Activated naive CD8-positive, alpha-beta T cell treated with anti-CD3 and anti-CD28 coated beads for 36 hours (primary cell): Measurements from ENCODE around the gene TRMT2A. TPM values are rescaled to one million over a fixed set of nuclear protein-coding genes. Genes with fewer than 3 reads are reported as not detected.
A peak's percentile ranks its signal among the peaks of the same experiment; 100 is the strongest.

Experiments
- DNase-seq: peaks from one replicate; pipeline ENCODE4 v3.0.0; 2021
- H3K27ac Mint-ChIP-seq: one replicate; pipeline ENCODE4 v1.8.0; 2022; ENCODE audit warnings: mild to moderate bottlenecking, moderate library complexity, mixed read lengths
- H3K27me3 Mint-ChIP-seq: one replicate; pipeline ENCODE4 v1.8.0; 2022; ENCODE audit warnings: mild to moderate bottlenecking, mixed read lengths
- H3K36me3 Mint-ChIP-seq: one replicate; pipeline ENCODE4 v1.8.0; 2021; ENCODE audit warnings: mild to moderate bottlenecking, mixed read lengths
- H3K4me1 Mint-ChIP-seq: one replicate; pipeline ENCODE4 v1.8.0; 2021; ENCODE audit warnings: mixed read lengths
- H3K4me3 Mint-ChIP-seq: one replicate; pipeline ENCODE4 v1.8.0; 2022; ENCODE audit warnings: mild to moderate bottlenecking, moderate library complexity, mixed read lengths
- H3K9me3 Mint-ChIP-seq: one replicate; pipeline ENCODE4 v1.8.0; 2022; ENCODE audit warnings: mixed read lengths
- total RNA-seq, 2 experiments: library from RNA; stranded (reverse); gene quantifications; one replicate each; pipeline ENCODE4 v1.2.3, GENCODE V29; 2021

The TRMT2A gene
- total RNA-seq, 2 experiments from 2014 or later = 124 to 139 TPM

- Mint-ChIP-seq H3K27ac (peak overlapping the region; percentile 97), H3K4me3 (no peak overlapping the region), H3K27me3 (no peaks in the 10 kb centered on the region), H3K9me3 (no peaks in the 10 kb centered on the region), H3K4me1 (peaks cover 38% of the 10 kb centered on the region), H3K36me3 (peaks cover 28% of the 10 kb centered on the region)
- peak; percentile 69 for DNase-seq
Observed at GRCh38 chr22:20111045-20111688, 5.9 kb downstream of the TRMT2A start.

DNA sequence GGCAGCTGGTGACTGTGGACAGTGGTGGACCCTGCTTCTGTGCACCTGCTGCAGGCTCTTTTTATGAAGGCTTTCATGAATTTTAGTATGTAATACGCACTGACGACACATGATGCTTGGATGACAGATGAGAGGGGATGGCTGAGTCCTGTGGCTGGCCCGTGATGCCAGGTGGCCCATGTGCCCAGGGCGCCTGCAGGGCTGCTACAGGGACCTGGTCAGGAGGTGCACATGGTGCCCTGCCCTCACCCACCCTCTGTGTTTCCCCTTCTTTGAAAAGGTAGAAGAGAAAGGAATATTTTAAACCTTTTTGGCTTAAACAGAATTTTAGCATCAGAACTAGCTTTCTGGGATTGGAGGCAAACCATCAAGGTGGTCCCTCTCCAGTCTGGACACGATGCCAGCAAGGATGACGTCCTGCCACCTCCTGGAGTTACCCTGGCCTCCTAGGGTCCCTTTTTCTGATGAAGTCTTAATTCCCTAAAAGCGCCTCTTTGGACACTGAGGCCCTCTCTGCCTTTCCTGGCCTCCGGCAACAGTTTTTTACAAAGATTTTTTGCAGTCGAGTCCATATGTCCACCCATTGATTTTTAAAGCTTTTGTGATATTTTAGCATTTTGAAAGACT is 6.6 kb downstream of the TRMT2A start:
- H3K27me3 Mint-ChIP-seq = no peaks in the 10 kb centered on the region
- no peaks in the 10 kb centered on the region for H3K9me3 Mint-ChIP-seq
- no peak for DNase-seq
- H3K4me1 Mint-ChIP-seq = peaks cover 38% of the 10 kb centered on the region
- peaks cover 25% of the 10 kb centered on the region for H3K36me3 Mint-ChIP-seq
- no peak overlapping the region for H3K4me3 Mint-ChIP-seq
- peak overlapping the region; percentile 97 for H3K27ac Mint-ChIP-seq

- Mint-ChIP-seq H3K9me3 (no peaks in the 10 kb centered on the region), H3K27me3 (no peaks in the 10 kb centered on the region), H3K4me1 (peaks cover 36% of the 10 kb centered on the region), H3K27ac (peak overlapping the region; percentile 97), H3K4me3 (no peak overlapping the region), H3K36me3 (peaks cover 21% of the 10 kb centered on the region)
- no peak for DNase-seq
Observed at GRCh38 chr22:20109411-20110358, 7.3 kb downstream of the TRMT2A start.

DNA sequence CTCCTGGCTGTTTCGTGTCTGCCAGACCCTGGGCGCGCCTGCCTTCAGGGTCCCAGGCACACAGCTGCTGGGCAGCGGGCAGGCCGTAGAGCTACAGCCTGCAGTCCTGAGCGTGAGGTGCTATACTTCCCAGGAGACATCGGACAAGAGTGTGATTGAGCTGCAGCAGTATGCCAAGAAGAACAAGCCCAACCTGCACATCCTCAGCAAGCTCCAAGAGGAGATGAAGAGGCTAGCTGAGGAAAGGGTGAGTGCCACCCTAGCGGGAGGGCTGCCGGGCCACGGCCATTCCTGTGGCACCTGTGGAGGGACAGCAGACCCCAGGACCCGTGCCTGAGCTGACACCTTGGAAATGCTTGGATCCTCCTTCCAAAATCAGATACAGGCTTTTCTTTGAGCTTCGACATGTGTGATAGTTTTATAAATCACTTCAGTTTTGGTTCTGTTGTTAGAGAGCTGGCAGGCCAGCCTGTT is 8.2 kb downstream of the TRMT2A start:
- Mint-ChIP-seq H3K4me1 (peaks cover 28% of the 10 kb centered on the region), H3K4me3 (no peak overlapping the region), H3K9me3 (no peaks in the 10 kb centered on the region), H3K36me3 (peaks cover 20% of the 10 kb centered on the region), H3K27me3 (no peaks in the 10 kb centered on the region), H3K27ac (peak overlapping the region; percentile 50)
- no peak for DNase-seq

DNA sequence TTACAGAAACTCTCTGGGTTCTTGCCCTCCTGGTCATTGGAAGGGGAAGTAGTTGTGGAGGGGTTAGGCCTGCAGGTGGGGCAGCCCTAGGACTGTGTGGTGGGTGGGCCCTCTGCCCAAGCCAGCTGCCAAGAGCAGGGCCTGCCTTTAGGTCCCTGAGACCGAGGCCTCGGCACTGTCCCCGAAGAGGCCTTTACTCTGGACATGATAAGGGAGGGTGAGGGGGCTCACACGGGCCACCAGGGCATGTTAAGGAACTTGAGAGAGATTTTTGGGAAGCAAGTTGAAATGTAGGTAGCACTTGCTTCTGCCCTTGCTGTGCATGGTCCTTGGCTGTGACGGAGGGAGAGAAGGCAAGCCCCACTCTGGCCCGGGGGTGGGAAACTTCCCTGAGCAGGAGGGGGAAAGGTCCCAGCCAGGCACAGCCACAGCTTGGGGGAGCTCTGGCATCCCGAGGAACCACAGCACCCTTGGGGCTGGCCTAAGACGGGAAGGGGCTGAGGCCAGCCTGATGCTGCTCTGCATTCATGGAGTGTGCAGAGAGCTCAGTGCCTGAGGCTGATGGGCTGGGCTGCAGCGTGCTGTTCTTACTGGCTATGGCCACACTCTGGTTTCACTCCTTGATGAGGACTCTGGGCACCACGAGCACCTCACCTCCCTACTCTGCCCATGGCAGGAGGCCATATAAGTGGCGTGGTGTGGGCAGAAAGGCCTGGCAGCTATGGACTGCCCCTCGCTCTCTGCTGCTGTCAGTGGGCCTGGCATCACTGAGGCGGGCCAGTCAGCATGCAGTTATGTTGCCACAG is 8.9 kb downstream of the TRMT2A start:
- H3K36me3 Mint-ChIP-seq = peaks cover 24% of the 10 kb centered on the region
- H3K4me1 Mint-ChIP-seq = peaks cover 27% of the 10 kb centered on the region
- H3K9me3 Mint-ChIP-seq = no peaks in the 10 kb centered on the region
- peak overlapping the region; percentile 83 for H3K27ac Mint-ChIP-seq
- H3K4me3 Mint-ChIP-seq = no peak overlapping the region
- no peaks in the 10 kb centered on the region for H3K27me3 Mint-ChIP-seq
- no peak for DNase-seq

DNA sequence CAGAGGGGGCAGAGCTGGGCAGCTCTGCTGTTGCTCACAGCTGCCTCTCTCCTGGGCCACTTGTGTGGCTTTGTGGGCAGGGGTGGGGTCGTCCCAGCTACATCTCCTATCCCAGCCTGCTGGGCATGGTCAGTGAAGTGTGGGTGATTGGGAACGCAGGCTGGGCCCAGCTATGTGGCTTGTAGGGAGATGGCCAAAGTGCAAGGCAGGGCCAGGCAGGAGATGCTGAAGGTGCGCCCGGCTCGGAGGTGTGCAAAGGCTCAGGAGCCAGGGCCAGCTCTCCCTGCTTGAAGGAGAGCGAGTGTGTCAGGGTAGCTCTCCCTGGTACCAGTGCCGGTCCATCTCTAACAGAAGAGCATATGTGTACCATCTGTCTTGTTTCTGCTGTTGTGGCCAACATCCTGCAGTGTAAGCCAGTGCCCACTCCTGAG is 9.5 kb downstream of the TRMT2A start:
- no peak for DNase-seq
- Mint-ChIP-seq H3K36me3 (peaks cover 25% of the 10 kb centered on the region), H3K9me3 (no peaks in the 10 kb centered on the region), H3K27ac (peak overlapping the region; percentile 83), H3K4me3 (no peak overlapping the region), H3K4me1 (peaks cover 26% of the 10 kb centered on the region), H3K27me3 (no peaks in the 10 kb centered on the region)

GRCh38 chr22:20106849-20107237 is 10.2 kb downstream of the TRMT2A start:
- no peaks in the 10 kb centered on the region for H3K27me3 Mint-ChIP-seq
- H3K36me3 Mint-ChIP-seq = peaks cover 26% of the 10 kb centered on the region
- H3K4me1 Mint-ChIP-seq = peaks cover 27% of the 10 kb centered on the region
- no peak overlapping the region for H3K4me3 Mint-ChIP-seq
- H3K27ac Mint-ChIP-seq = no peak overlapping the region
- no peaks in the 10 kb centered on the region for H3K9me3 Mint-ChIP-seq
- DNase-seq = no peak

GRCh38 chr22:20106205-20106848 is 10.7 kb downstream of the TRMT2A start:
- H3K9me3 Mint-ChIP-seq = no peaks in the 10 kb centered on the region
- no peak overlapping the region for H3K4me3 Mint-ChIP-seq
- no peak for DNase-seq
- H3K27ac Mint-ChIP-seq = peak overlapping the region; percentile 68
- H3K4me1 Mint-ChIP-seq = peaks cover 28% of the 10 kb centered on the region
- peaks cover 28% of the 10 kb centered on the region for H3K36me3 Mint-ChIP-seq
- H3K27me3 Mint-ChIP-seq = no peaks in the 10 kb centered on the region

GRCh38 chr22:20105456-20106204 is 11.4 kb downstream of the TRMT2A start:
- Mint-ChIP-seq H3K27ac (peak overlapping the region; percentile 54), H3K4me3 (no peak overlapping the region), H3K9me3 (no peaks in the 10 kb centered on the region), H3K36me3 (peaks cover 31% of the 10 kb centered on the region), H3K27me3 (no peaks in the 10 kb centered on the region), H3K4me1 (peaks cover 28% of the 10 kb centered on the region)
- no peak for DNase-seq

- Mint-ChIP-seq H3K27me3 (no peaks in the 10 kb centered on the region), H3K4me3 (peak overlapping the region; percentile 18), H3K4me1 (peaks cover 52% of the 10 kb centered on the region)
Observed at GRCh38 chr22:20102203-20102780, 14.7 kb downstream of the TRMT2A start.

GRCh38 chr22:20101638-20102037 is 15.4 kb downstream of the TRMT2A start:
- Mint-ChIP-seq H3K9me3 (peaks cover 5% of the 10 kb centered on the region), H3K27me3 (no peaks in the 10 kb centered on the region), H3K4me3 (no peak overlapping the region), H3K4me1 (peaks cover 56% of the 10 kb centered on the region), H3K27ac (peak overlapping the region; percentile 93), H3K36me3 (peaks cover 55% of the 10 kb centered on the region)
- no peak for DNase-seq

More at GRCh38 chr22:20102203-20102780, 14.7 kb downstream of the TRMT2A start:
- Mint-ChIP-seq H3K36me3 (peaks cover 49% of the 10 kb centered on the region), H3K27ac (peak overlapping the region; percentile 93), H3K9me3 (peaks cover 2% of the 10 kb centered on the region)
- no peak for DNase-seq

DNA sequence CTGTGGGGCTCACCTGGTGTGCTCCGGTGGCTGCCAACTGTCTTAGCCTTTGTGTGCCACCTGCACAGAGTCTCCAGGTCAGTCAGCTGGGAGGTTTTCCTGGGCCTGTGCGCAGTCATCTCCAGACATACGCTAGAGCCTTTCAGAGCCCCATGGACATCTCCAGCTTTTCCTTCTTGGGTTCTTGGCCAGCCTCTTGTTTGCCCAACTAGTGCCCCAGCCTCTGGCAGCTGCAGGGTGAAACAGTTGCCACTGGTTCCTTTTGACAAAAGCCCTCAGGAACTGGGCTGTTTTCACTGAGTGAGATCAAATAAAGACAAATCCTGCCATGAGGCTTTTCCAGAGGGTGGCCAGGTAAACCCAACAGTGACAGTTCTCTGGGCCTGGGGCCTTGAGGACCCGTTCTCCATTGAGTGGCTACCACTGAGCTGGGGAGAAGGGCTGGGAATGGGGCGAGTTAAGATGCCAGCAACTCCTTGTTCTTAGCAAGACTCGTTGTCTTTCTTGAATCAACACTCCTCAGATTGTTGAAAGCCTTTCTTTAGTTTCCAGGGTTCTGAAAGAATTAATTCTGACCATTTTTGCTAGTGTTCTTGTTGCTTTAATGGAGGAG is 17.8 kb downstream of the TRMT2A start:
- Mint-ChIP-seq H3K4me3 (no peak overlapping the region), H3K9me3 (peaks cover 8% of the 10 kb centered on the region)

More for the DNA sequence above, 17.8 kb downstream of the TRMT2A start:
- H3K36me3 Mint-ChIP-seq = peaks cover 77% of the 10 kb centered on the region
- H3K27me3 Mint-ChIP-seq = no peaks in the 10 kb centered on the region
- H3K4me1 Mint-ChIP-seq = peaks cover 73% of the 10 kb centered on the region
- no peak for DNase-seq
- peak overlapping the region; percentile 93 for H3K27ac Mint-ChIP-seq
